Activated T-helper 1 cell treated with Interleukin-2 at 50 U/mL for 16 hours (primary cell): ENCODE data around the gene PITX2.

Experiments
- DNase-seq: peaks from one replicate; pipeline ENCODE4 v3.0.0-alpha.2; 2020; ENCODE audit warnings: low read depth

PITX2 gene

DNA sequence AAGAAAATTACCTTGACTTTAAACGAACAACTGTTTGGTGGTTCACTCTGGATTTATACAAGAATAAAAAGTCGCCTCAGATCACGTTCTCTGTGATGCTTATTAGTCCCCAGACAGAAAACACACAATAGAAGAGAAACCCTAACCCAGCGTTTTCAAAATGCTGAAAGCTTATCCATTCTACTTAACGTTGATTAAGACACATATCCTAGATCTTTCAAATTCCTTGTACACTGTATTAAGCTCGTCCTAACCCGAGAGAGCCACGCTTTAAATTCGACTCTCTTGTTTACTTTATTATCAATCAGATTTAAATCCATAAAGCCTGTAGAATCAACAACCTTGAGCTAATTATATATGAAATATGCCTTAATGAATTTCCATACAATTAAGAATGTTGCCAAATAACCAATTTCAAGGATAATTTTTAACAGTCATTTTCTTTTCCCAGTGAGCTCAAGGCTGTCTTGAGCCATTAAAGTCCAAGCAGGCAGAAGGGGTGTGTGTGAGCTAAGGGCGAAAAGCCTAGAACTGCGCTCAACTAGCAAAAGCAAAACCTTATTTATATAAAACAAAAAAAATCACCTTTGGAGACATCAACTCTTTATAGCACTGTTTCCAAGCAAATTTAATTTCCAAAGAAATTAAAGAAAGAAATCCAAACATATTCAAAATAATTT is 981 bp upstream of the PITX2 start:
- DNase-seq: no peak

DNA sequence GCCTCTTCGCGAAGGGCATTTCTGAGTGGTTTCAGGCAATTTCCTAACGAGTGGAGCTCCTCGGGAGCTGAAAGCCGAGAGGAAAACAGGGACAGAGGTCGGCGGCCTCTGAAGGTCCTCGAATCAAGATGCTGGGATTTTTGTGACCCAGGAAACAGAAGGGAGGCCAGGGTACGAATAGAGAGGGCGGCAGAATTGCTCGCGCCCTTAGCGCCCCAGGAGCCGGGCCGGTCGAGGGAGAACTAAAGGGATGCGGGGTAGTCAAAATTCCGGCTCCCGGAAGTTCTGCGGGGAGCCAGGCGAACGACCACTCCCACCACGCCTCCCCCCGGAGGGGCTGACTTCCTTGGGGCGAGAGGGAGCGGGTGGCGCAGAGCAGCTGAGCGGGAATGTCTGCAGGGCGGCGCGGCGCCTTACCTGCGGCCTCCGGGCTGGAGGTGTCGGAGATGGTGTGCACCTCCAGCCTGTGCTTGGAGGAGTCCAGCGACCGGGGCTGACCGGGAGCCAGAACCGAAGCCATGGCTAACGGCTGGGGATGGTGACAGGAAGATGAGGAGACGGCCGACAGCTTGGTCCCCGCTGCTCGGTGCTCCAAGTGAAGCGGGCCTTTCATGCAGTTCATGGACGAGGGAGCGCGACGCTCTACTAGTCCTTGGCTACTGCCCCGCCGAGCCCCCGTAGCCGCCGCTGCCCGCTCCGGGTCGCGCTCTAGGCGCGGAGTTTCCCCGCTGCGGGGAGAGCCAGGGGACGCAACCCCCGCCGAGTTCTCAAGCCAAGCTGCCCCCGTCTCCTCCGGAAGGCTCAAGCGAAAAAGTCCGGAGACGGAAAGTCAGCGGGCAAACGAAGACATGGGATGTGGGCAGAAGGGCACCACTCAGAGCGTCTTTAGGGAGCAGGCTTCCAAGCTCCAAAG is 782 bp downstream of the PITX2 start:
- DNase-seq: no peak

DNA sequence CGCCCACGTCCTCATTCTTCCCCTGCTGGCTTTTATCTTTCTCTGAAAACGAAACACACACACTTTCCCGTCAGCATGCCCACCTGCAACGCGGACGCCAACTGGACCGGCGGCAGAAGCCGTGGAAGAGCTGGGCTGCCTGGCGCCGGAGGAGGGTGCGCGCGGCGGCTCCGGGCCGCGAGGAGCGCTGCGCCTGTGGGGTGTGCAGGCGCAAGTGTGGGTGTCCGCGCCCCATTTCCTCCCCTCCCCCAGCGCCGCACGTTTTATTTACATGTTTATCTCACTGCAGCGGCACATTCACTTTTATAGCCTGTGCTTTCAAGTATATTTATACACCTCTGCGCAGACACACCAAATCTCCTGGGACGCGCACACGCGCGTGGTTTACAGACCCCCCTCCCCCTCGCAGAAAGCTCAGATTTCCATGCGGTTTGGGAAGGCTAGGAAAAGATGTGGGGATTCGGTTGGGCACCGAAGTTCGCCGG is 1.5 kb downstream of the PITX2 start:
- no peak for DNase-seq

DNA sequence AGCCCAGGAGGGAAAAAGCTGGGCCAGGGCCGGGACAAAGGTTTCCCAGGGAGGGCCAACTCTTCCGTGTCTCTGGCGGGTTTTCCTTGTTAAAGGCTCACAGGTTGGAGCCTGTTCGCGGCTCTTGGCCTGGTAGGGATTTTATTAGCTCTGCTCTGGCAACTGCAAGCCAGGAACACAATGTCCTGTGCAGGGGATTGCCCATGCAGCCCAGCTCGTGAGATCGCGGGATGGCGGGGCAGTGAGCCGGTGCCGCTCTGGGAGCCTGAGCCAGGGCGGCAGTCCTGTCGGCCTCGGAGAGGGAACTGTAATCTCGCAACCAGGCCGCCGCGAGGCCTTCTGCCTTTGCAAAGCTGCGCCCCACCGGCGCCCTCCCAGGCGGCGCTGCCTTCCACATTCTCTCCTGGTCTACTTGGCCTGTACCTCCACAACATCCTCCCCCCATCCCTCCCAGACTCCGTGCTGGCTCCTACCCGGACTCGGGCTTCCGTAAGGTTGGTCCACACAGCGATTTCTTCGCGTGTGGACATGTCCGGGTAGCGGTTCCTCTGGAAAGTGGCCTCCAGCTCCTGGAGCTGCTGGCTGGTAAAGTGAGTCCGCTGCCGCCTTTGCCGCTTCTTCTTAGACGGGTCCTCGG is 2.1 kb downstream of the PITX2 start:
- DNase-seq: no peak

DNA sequence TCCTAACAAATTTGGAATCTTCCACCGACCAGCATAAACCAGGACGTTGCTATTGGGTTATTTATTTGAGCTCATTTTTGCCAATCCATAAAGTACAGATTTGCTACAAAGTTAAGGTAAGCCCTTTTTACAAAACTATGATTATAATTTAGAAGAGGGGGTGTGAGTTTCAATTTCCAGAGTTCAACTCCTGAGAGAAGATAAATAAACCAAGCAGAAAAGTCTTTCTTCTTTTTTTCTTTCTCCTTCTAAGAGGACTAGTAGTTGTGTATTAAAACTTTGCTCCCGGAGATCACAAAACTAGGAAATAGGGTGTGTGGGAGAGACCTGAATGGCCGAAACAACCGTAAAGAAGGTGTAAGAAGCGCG is 2.6 kb downstream of the PITX2 start:
- DNase-seq: no peak

DNA sequence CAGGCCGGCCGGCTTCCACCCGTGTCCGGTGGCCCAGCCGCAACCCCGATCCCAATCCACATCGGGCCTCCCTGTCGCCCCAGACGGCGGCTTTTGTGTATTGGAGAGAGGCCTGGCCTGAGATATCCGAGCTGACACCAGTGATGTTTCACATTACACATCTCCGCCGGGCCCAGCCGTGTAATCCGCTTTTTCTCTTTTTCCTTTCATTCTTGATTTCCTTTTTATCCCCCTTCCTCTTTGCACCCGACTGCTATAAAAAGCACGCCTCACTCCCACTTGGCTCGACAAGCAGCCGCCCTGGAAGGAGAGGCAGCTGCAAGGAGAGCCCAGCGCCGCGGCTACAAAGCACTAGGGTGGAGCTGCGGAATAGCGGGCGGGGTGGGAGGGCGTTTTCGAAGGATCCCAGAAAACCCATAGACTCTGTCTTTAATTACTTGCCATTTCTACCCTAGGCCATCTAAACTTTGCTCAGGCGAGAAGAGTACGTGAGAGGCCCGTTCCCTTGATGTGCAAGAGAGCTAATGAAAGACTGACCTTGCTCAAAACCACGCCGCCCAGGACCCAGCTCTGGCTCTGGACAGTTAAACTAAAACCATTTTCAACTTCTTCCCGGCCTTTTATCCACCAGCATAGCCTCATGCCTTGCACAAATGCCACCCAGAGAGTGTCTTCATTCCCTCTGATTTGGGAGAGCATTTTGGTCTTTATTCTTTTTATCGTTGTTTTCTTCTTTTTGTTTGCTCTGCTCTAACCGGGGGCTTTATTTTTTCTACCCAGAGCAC is 3.2 kb downstream of the PITX2 start:
- DNase-seq: no peak

DNA sequence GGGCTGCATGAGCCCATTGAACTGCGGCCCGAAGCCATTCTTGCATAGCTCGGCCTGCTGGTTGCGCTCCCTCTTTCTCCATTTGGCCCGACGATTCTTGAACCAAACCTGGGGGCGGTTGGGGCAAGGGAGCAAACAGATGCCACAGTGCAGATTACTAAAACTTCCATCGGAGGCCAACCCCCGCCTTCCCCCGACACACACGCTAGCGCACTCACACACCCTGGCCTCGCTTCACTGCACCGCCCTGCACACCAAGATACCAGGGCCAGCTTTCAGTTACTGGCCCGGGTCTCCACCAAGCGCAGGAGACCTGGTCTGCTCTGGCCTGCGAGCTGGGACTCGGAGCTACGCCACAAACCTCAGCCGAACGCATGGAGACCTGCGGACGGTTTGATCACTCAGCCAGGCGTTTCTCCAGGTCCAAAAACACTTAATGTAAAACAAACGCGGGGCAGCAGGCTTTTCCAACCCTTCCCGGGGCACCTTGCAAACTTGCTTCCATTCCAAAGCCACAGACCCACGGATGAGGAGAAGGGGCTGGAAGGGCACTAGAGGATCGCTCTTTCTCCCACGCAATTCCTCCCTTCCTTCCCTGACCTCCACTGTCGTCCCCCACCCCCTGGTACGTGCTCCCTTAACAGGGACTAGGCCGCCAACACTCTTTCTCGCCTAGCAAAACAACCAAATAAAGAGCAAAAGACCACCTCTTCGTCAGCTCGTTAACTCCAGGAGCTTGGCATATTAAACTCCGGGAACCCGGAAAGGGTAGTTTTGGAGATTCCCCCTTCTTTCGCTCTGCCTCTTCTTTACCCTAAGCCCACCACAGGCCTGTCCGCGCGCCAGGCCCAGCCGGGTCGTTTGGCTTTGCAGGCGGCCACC is 4.1 kb downstream of the PITX2 start:
- DNase-seq: no peak

DNA sequence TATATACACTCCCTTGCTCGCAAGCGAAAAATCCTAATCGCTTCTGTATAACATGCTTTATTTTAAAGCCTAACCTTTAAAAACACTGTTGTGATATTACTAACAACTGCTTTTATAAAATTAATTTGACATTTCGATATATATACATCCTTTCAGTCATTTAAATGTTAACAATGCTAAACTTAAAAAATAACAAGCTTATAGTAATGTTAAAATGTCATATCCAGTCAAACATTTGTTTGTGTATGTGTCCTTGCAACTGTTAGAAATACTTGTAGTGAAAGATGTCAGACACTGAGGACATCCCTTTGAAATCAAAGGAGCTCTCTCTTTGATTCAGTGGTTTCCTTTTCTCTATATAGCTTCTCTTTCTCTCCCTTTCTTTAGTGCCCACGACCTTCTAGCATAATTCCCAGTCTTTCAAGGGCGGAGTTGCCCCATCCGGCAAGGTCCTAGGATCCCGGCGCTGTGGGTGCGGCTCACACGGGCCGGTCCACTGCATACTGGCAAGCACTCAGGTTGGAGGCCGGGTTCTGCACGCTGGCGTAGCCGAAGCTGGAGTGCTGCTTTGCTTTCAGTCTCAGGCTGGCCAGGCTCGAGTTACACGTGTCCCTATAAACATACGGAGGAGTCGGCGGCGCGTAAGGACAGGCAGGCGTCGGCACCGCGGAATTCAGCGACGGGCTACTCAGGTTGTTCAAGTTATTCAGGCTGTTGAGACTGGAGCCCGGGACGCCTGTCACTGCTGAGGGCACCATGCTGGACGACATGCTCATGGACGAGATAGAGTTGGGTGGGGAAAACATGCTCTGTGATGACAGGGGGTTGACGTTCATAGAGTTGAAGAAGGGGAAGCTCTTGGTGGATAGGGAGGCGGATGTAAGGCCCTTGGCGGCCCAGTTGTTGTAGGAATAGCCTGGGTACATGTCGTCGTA is 5.0 kb downstream of the PITX2 start:
- no peak for DNase-seq

DNA sequence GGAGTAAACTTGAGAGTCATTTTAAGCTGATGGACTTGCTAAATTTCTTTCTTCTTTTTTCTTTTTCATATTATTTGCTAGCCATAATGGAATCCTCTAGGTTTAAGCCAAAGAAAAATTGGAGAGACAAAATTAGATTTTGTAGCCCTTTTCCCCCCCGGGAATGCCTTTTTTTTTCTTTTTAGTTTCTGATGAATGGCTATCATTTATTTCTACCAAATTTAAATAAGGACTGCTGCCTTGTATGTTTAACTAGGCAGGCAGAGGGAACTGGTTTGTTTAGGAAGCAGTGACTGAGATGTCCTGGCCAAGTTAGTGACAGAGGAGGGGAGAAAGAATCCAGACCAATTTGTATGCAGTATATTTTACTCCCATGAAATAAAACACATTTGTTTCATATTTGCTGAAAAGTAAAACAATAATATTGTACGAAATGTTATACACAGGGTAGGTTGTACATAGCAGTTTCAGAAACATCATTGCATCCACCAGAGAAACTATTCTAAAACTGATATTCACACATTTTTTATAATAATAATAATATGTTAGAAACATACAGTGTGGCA is 5.7 kb downstream of the PITX2 start:
- no peak for DNase-seq

DNA sequence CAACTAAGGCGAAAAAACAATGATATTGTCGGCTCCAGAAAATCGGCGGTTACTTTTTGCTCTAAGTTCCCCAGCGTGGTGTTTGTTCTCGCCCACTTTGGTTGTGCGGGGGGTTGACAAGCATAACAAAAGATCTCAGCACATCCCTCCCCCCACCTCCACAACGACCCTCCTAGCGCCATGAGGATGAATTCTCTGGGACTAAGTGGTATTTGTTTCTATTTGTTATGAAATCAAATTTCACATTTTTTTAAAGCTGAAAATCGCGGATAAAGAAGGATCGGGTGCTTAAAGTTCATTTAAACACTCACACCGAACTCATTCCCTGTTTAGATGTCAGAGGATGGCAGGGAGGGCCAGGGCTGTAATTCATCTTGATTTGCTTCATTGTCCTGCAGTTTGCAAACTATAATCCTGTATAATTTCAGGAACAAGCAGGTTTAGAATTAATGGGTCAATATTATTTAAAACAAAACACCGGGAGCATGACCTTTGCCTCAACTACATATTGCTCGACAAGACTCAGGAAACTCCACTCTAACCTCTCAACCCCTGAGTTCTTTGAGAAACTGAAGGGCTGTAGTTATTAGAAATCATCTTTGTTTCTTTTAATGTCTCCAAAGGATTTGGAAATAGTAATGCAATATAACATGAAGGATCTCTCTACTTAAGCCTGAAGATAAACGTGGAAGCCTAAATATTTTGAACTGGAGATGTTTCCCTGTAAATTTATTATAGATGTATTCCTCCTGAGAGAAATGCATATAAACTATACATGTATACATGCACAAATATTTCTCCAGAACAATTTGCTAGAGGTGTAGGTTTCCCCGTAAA is 6.4 kb downstream of the PITX2 start:
- no peak for DNase-seq

DNA sequence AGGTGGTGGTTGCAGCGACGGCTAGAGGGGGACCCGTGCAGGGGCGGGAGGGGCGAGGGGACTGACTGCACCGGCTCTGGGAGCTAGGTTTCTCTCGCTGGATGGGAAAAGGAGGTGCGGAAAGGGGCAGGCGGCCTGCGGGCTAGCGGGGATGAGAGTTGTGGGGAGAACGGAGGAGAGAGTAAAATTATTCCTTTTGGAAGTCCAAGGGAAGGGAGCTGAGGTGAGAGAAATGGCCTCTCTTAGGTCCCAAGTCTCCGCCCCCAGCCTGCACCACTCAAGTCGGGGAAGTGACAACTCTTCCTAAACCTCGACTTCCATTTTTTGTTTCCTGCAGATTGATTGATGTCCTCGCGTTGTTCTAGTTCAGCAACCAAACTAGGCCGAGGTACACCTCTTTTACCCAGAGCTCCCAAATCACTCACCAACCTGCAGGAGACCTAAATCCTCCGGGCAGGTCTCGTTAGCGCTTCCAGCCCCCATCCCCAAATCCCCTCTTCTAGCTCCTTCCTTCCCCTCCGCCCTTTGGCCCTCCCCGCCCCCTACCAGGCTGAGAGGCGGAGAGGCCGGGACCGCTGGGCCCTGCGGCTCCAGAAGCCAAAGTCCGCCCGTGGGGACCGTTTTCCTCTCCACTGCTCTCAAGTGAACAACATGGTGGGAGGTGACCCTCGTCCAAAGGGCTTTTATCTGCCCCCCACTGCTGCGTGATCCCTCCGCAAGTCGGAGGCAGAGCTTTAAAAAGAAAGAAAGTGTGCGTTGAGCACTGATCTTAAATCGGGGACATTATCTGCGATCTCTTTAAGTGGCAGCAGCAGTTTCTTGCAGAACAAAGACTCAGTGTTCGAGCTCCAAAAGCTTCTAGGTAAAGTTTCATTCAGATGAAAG is 7.3 kb downstream of the PITX2 start:
- no peak for DNase-seq

DNA sequence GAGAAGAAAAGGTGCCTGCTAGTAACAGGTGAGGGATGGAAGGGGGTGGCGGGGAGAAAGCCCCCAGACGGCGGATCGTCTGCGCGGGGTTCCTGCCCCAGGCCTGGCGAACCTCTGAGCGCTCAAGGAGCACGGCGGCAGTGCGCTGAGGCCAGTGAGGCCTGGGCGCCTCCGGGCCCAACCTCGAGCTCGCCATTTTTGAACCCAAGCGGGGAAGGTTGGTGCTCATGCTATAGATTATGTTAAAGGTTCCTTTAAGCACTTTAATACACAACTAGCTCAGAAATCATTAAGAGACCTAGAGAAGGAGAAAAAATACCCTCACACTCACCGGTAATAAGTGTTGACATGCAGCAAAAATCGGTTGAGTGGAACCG is 7.9 kb downstream of the PITX2 start:
- no peak for DNase-seq

DNA sequence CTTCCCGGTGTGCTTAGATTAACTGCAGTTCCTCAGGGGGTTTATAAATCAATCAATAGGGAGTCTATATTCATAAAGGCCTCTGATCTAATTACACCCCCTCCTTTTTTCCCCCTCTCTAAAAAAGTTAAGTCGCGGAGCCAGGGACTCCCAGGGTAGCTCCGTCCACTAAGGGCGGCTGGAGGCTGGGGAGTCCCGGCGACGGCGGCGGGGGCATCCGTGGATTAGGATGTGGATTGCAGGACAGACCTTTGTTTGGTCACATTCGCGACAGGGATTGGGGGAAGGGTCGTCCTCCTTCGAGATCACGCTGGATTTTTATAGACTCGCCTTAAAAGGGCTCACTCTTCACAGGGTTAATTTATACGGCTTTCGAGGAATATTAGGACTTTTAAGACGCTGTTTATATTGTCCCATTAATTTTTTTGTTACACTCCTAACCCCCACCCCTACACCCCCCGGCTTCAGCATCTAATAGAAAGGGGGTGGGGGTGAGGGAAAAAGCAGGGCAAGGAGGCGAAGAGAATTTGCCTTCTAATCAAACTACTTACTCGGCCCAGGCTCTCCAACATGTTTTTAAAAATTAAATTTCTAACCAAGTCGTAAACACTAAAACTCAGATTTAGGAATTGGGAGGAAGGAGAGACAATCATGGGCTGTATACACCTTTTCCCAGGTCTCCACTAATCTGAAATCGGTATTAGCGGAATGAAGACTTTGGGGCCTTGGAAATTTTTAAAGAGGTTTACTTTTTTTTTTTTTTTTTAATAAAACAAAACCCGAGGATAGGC is 8.5 kb downstream of the PITX2 start:
- no peak for DNase-seq

DNA sequence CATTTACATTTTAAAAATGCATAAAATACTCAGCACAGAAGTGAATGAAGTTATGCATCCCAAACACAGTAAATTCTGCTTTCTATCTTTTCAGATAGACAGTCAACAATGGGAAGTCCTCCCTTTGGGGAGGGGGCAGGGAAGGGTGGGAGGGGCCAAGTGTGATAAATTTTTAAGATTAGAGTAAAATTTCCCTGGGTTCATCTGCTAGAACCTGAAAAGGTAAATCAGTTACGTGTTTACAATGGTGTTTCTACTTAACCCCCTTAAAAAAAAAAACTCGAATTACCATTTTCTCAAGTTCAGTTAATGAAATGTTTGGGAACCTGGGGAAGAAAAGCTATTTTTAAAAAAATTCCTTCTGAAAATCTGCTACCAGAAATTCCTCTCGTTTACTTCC is 9.1 kb downstream of the PITX2 start:
- DNase-seq: no peak

DNA sequence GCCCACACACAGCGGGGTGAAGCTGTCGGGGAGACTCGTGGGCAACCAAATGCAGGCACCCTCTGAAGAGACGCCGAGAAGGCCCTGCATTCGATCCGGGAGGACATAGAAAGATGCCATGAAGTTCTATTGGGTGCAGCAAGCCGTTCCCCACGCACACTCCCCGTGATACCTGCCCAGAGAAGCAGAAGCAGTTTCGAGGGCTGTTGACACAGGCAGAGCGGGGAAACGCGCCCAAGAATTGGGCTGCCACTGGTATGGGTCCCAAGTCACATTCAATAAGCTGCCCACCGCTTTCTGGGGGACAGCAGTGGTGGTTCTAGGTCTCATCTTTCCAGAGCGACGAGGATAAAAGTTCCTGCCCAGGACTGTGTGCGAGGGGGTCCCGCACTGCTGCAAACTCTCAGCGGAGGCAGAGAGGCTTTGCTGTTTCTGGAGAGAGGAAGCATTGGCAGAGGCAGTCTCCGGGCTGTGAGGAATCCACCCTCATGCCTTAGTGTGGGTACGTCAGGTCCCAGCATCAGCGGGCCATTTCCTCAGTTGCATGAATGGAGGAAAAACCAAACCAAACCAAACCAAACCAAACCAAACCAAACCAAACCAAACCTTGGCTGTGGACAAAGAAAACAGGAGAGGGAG is 10.1 kb downstream of the PITX2 start:
- no peak for DNase-seq

DNA sequence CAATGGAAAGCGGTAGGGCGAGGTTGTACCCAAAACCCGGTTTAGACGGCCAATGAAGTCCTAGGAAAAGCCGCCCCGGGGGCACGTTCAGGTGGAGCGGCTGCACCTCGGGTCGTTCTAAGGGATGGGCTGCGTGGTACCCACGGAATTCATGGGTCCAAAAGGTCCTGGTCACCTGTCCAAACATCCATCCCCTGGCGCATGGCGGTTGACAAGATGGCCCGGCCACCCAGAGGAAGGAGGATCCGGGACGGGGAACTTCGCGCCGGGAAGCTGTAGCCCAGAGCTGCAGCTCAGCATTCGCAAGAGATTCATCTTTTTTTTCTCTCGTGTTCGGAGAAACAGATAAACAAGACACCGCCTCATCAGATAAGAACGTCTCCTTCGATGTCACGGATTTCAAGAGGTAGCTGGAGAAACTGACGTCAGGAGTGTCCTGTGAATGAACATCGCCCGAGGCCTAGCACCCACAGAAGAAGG is 10.9 kb downstream of the PITX2 start:
- DNase-seq: no peak
